ENCODE results near the gene TECPR2.
A peak's percentile ranks its signal among the peaks of the same experiment; 100 is the strongest.
"Not testable (repeated sequence)": the region's sequence is repeated elsewhere in the genome, so short reads cannot be mapped to it uniquely, and the experiment has no call there.

The TECPR2 gene

DNA sequence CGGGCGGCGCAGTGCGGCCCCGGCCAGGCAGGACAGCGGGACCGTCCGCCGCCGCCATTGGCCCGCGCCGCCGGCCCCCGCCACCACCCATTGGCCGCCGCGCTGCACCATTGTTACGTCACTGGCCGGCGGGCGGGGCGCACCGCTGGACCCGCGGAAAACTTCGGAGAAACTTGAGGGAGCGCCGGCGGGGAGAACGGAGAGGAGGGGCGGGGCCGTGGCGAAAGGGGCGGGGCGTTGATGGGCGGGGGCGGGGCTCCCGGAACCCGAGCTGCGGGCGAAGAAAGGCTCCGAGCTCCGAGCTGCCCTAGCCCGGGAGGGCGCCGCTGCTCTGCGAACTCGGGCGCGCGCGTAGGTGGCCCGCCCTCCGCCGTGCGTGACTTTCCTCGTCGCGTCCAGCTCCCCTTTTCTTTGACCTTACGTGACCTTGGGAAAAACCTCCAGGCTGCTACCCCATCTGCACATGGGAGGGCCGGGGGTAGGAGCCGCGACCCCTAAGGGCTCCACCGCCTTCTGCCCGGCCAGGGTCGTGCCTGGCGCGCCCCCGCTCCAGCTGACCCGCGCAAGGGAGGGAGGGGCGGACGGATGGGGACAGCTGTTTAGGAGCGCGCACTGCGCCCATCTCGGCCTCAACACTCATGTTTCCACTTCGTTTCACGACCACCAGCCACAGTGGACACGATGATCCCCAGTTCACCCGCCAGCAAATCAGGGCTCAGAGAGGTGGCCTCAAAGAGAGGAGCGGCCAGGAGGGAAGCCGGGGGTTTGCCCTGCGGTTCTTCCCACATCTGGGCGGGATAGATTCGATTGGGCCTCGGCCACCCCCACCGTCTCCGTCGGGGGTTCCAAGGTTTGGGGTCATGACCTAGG, 147.2 kb downstream of the TECPR2 start, which contains the start of gene ANKRD9:
TSS of gene ANKRD9 (minus strand) at position 31 of the 870 bp plus-strand sequence. CDS start 1,887 bp downstream, outside the sequence.
- H3K9me3 Mint-ChIP-seq: no peaks in the 10 kb centered on the region
- peaks cover 1% of the 10 kb centered on the region for H3K36me3 Mint-ChIP-seq
- ATAC-seq (ENCODE audit: low read depth) (peak; percentile 71), DNase-seq (ENCODE audit: low spot score in 2 of 2) (peak; percentile 64 to 71)
- H3K27me3 Mint-ChIP-seq: no peaks in the 10 kb centered on the region
- peak within 1 kb of the TSS; percentile 88 for H3K4me3 Mint-ChIP-seq
- peak within 1 kb of the TSS; percentile 15 for H3K27ac Mint-ChIP-seq
- peaks cover 21% of the 10 kb centered on the region for H3K4me1 Mint-ChIP-seq

GRCh38 chr14:102510616-102511520, 148.1 kb downstream of the TECPR2 start:
- peaks cover 21% of the 10 kb centered on the region for H3K4me1 Mint-ChIP-seq
- ATAC-seq (ENCODE audit: low read depth) (no peak), DNase-seq (ENCODE audit: low spot score in 2 of 2) (no peak)
- peaks cover 1% of the 10 kb centered on the region for H3K36me3 Mint-ChIP-seq
- H3K27ac Mint-ChIP-seq: peak overlapping the region; percentile 15
- H3K9me3 Mint-ChIP-seq: no peaks in the 10 kb centered on the region
- no peaks in the 10 kb centered on the region for H3K27me3 Mint-ChIP-seq
- peak overlapping the region; percentile 88 for H3K4me3 Mint-ChIP-seq

DNA sequence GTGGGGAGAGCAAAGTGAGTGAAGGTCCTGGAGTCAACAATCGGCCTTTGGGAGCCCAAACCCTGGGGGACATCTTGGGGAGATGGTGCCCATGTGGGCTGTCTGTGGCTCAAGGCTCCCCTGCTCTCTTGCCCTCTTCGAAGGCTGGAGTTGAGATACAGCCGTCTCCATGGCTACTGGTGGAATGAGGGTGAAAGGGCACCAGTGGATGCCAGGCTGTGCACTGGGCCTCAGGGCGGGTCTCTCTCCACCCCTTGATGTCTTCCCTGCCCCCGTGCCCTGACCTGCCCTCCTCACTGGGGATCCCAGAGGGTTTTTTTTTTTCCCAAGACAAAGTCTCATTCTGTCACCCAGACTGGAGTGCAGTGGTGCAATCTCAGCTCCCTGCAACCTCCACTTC, 148.8 kb downstream of the TECPR2 start:
- Mint-ChIP-seq H3K36me3 (peaks cover 1% of the 10 kb centered on the region), H3K4me1 (peaks cover 25% of the 10 kb centered on the region), H3K4me3 (peak overlapping the region; percentile 41), H3K27me3 (no peaks in the 10 kb centered on the region), H3K27ac (no peak overlapping the region), H3K9me3 (no peaks in the 10 kb centered on the region)
- ATAC-seq (ENCODE audit: low read depth) (no peak), DNase-seq (ENCODE audit: low spot score in 2 of 2) (no peak)

- ATAC-seq (ENCODE audit: low read depth) (no peak), DNase-seq (ENCODE audit: low spot score in 2 of 2) (no peak)
- no peak overlapping the region for H3K27ac Mint-ChIP-seq
- no peaks in the 10 kb centered on the region for H3K27me3 Mint-ChIP-seq
- peaks cover 2% of the 10 kb centered on the region for H3K36me3 Mint-ChIP-seq
- H3K4me1 Mint-ChIP-seq: peaks cover 28% of the 10 kb centered on the region
- H3K9me3 Mint-ChIP-seq: no peaks in the 10 kb centered on the region
- no peak overlapping the region for H3K4me3 Mint-ChIP-seq
Observed at GRCh38 chr14:102512793-102513300, 150.1 kb downstream of the TECPR2 start.

- no peaks in the 10 kb centered on the region for H3K9me3 Mint-ChIP-seq
- peaks cover 20% of the 10 kb centered on the region for H3K4me1 Mint-ChIP-seq
- no peaks in the 10 kb centered on the region for H3K27me3 Mint-ChIP-seq
- peaks cover 2% of the 10 kb centered on the region for H3K36me3 Mint-ChIP-seq
- no peak overlapping the region for H3K4me3 Mint-ChIP-seq
- H3K27ac Mint-ChIP-seq: no peak overlapping the region
- DNase-seq (ENCODE audit: low spot score in 2 of 2) (no peak), ATAC-seq (ENCODE audit: low read depth) (no peak)
Observed at GRCh38 chr14:102513899-102514772, 151.4 kb downstream of the TECPR2 start.

- peaks cover 2% of the 10 kb centered on the region for H3K36me3 Mint-ChIP-seq
Observed at GRCh38 chr14:102514987-102515733, 152.4 kb downstream of the TECPR2 start.

DNA sequence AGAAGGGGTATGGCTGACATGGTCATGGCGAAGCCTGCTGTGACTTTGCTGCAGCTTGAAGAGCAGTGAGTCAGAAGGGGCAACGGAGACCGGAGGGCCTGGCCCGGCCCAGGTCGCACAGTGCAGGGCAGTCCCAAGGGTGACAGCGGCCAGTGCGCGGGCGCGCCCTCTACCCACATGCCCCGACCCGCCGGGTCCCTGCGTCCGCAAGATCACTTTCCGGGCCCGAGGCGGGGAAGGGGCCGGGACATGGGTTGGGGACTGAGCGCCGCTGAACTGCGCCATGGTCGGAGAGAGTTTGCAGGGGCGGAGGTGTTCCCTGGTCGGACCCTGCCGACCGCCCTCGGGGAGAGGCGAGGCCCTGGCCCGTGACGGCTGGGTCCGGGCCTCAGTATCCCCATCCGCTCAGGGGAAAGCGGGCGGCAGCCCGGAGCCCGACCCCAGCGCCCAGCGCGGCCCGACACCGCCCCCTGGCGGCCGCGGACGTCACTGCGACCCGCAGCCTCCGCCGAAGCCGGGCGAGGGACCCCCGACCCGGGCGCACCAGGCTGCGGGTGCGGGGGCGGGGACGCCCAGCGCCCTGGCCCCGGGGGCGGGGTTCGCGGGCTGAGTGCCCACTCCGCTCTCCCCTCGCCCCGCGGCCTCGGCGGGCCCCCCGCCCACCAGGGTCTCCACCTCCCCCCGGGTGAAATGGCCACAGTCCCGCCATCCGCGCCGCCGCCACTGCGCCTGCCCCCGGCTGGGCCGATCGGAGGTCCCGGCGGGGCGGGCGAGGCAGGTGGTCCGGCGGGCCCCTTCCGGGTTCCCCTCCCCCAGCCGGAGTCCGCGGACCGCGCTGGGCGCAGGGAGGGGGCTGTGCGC, 154.0 kb downstream of the TECPR2 start:
- peak overlapping the region; percentile 89 for H3K27ac Mint-ChIP-seq
- peaks cover 12% of the 10 kb centered on the region for H3K4me1 Mint-ChIP-seq
- no peaks in the 10 kb centered on the region for H3K9me3 Mint-ChIP-seq
- ATAC-seq (ENCODE audit: low read depth) (peak; percentile 83), DNase-seq (ENCODE audit: low spot score in 2 of 2) (peak; percentile 71 to 89)
- H3K27me3 Mint-ChIP-seq: no peaks in the 10 kb centered on the region
- H3K4me3 Mint-ChIP-seq: peak overlapping the region; percentile 90
- peaks cover 2% of the 10 kb centered on the region for H3K36me3 Mint-ChIP-seq

More at GRCh38 chr14:102514987-102515733, 152.4 kb downstream of the TECPR2 start:
- no peak for ATAC-seq (ENCODE audit: low read depth)
- no peaks in the 10 kb centered on the region for H3K27me3 Mint-ChIP-seq
- no peak overlapping the region for H3K4me3 Mint-ChIP-seq
- H3K9me3 Mint-ChIP-seq: no peaks in the 10 kb centered on the region
- H3K27ac Mint-ChIP-seq: no peak overlapping the region
- no peak for DNase-seq (ENCODE audit: low spot score in 2 of 2)
- peaks cover 20% of the 10 kb centered on the region for H3K4me1 Mint-ChIP-seq

- no peaks in the 10 kb centered on the region for H3K27me3 Mint-ChIP-seq
- H3K9me3 Mint-ChIP-seq: no peaks in the 10 kb centered on the region
- peaks cover 12% of the 10 kb centered on the region for H3K4me1 Mint-ChIP-seq
- DNase-seq (ENCODE audit: low spot score in 2 of 2) (peak in 1 of 2 donors; percentile 30), ATAC-seq (ENCODE audit: low read depth) (peak; percentile 23)
- H3K36me3 Mint-ChIP-seq: peaks cover 2% of the 10 kb centered on the region
- peak overlapping the region; percentile 89 for H3K27ac Mint-ChIP-seq
- peak overlapping the region; percentile 91 for H3K4me3 Mint-ChIP-seq
Observed at GRCh38 chr14:102517392-102518062, 154.8 kb downstream of the TECPR2 start.

- no peak for DNase-seq (ENCODE audit: low spot score in 2 of 2)
- H3K9me3 Mint-ChIP-seq: no peaks in the 10 kb centered on the region
- H3K27ac Mint-ChIP-seq: peak overlapping the region; percentile 89
- peaks cover 2% of the 10 kb centered on the region for H3K36me3 Mint-ChIP-seq
- H3K4me1 Mint-ChIP-seq: peaks cover 15% of the 10 kb centered on the region
- ATAC-seq (ENCODE audit: low read depth): no peak
- H3K4me3 Mint-ChIP-seq: peak overlapping the region; percentile 39
- H3K27me3 Mint-ChIP-seq: no peaks in the 10 kb centered on the region
Observed at GRCh38 chr14:102518063-102518648, 155.4 kb downstream of the TECPR2 start.

GRCh38 chr14:102519709-102520108, 157.0 kb downstream of the TECPR2 start:
- H3K27ac Mint-ChIP-seq; H3K4me3 Mint-ChIP-seq; ATAC-seq (ENCODE audit: low read depth): not testable (repeated sequence)

GRCh38 chr14:102523200-102523568, 160.4 kb downstream of the TECPR2 start:
- ATAC-seq (ENCODE audit: low read depth) (no peak), DNase-seq (ENCODE audit: low spot score in 2 of 2) (no peak)
- H3K4me1 Mint-ChIP-seq: peaks cover 26% of the 10 kb centered on the region
- no peaks in the 10 kb centered on the region for H3K27me3 Mint-ChIP-seq
- peak overlapping the region; percentile 90 for H3K27ac Mint-ChIP-seq
- H3K9me3 Mint-ChIP-seq: no peaks in the 10 kb centered on the region
- H3K4me3 Mint-ChIP-seq: peak overlapping the region; percentile 80
- no peaks in the 10 kb centered on the region for H3K36me3 Mint-ChIP-seq

More at GRCh38 chr14:102519709-102520108, 157.0 kb downstream of the TECPR2 start:
- not testable (repeated sequence) for H3K36me3 Mint-ChIP-seq; H3K9me3 Mint-ChIP-seq; H3K27me3 Mint-ChIP-seq; DNase-seq (ENCODE audit: low spot score in 2 of 2)
- H3K4me1 Mint-ChIP-seq: peaks cover 21% of the 10 kb centered on the region
